Activated T-cell treated with anti-CD3 and anti-CD28 coated beads, Interleukin-2, amount 50 U/mL, for 72 hours (primary cell): ENCODE data around the gene DDIT4. TPM values are rescaled to one million over a fixed set of nuclear protein-coding genes. Genes with fewer than 3 reads are reported as not detected.
"Not testable (repeated sequence)": the region's sequence is repeated elsewhere in the genome, so short reads cannot be mapped to it uniquely, and the experiment has no call there.

Experiments used
- ATAC-seq, 2 donors: fragments of 150-1000 bp; cut with Tn5 transposase; replicated peaks in 1 of 2; 2 replicates each; pipeline ENCODE4 v1.10.0; 2021; ENCODE audit warnings: moderate library complexity in 2 of 2, mild to moderate bottlenecking in 1 of 2
- DNase-seq, 2 donors: peaks; one replicate each; pipeline ENCODE4 v3.0.0; 2021 to 2022; ENCODE audit warnings: mixed read lengths in 1 of 2
- H3K27ac Mint-ChIP-seq: one replicate; pipeline ENCODE4 v1.8.0; 2022; ENCODE audit warnings: mild to moderate bottlenecking, moderate library complexity, mixed read lengths
- H3K27me3 Mint-ChIP-seq: one replicate; pipeline ENCODE4 v1.8.0; 2022; ENCODE audit warnings: low read depth, mixed read lengths
- H3K36me3 Mint-ChIP-seq, 2 donors: one replicate each; pipeline ENCODE4 v1.8.0; 2022; ENCODE audit warnings: mixed read lengths in 2 of 2, mild to moderate bottlenecking in 1 of 2; ENCODE audit not compliant: insufficient read depth in 2 of 2
- H3K4me1 Mint-ChIP-seq: one replicate; pipeline ENCODE4 v1.8.0; 2022; ENCODE audit warnings: low read depth, mixed read lengths
- H3K4me3 Mint-ChIP-seq, 2 donors: one replicate each; pipeline ENCODE4 v1.8.0; 2022; ENCODE audit warnings: mild to moderate bottlenecking in 2 of 2, mixed read lengths in 2 of 2, moderate library complexity in 2 of 2
- H3K9me3 Mint-ChIP-seq, 2 donors: one replicate each; pipeline ENCODE4 v1.8.0; 2022; ENCODE audit warnings: mixed read lengths in 2 of 2
- total RNA-seq, 2 donors: library from RNA; stranded (reverse); gene quantifications; one replicate each; pipeline ENCODE4 v1.2.3, GENCODE V29; 2022

The DDIT4 gene, protein sequence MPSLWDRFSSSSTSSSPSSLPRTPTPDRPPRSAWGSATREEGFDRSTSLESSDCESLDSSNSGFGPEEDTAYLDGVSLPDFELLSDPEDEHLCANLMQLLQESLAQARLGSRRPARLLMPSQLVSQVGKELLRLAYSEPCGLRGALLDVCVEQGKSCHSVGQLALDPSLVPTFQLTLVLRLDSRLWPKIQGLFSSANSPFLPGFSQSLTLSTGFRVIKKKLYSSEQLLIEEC
- 1,000 to 10,000 TPM; 1,119 to 1,202 TPM for total RNA-seq

GRCh38 chr10:72273410-72274212 is at the start of gene DDIT4:
Gene DDIT4 (plus strand): TSS chr10:72273924. CDS start chr10:72274217, 293 bp downstream.
- H3K36me3 Mint-ChIP-seq = peaks cover 27 to 28% of the 10 kb centered on the region in 2 donors
- no peaks in the 10 kb centered on the region for H3K27me3 Mint-ChIP-seq
- H3K27ac Mint-ChIP-seq = peak within 1 kb of the TSS; percentile 98
- peak; percentile 99 for DNase-seq
- peak within 1 kb of the TSS; percentile 90 to 96 for H3K4me3 Mint-ChIP-seq
- ATAC-seq = peak; percentile 82 to 84
- H3K9me3 Mint-ChIP-seq = no peaks in the 10 kb centered on the region
- peaks cover 59% of the 10 kb centered on the region for H3K4me1 Mint-ChIP-seq

GRCh38 chr10:72224191-72224590 is 49.5 kb upstream of the DDIT4 start:
- H3K4me1 Mint-ChIP-seq = peaks cover 59% of the 10 kb centered on the region
- H3K27ac Mint-ChIP-seq = peak overlapping the region; percentile 96
- H3K36me3 Mint-ChIP-seq = peaks cover 3 to 21% of the 10 kb centered on the region in 2 donors
- H3K27me3 Mint-ChIP-seq, H3K9me3 Mint-ChIP-seq, ATAC-seq, DNase-seq: not testable (repeated sequence)
- H3K4me3 Mint-ChIP-seq = peak overlapping the region; percentile 70 to 84

GRCh38 chr10:72226418-72227027 is 47.2 kb upstream of the DDIT4 start:
- H3K4me3 Mint-ChIP-seq = peak overlapping the region in 1 of 2 donors; percentile 51
- peak overlapping the region; percentile 94 for H3K27ac Mint-ChIP-seq
- H3K4me1 Mint-ChIP-seq = peaks cover 53% of the 10 kb centered on the region
- no peaks in the 10 kb centered on the region for H3K27me3 Mint-ChIP-seq
- DNase-seq (no peak), ATAC-seq (peak in 1 of 2 donors; percentile 56)
- no peaks in the 10 kb centered on the region for H3K9me3 Mint-ChIP-seq
- H3K36me3 Mint-ChIP-seq = peaks cover 5 to 20% of the 10 kb centered on the region in 2 donors

DNA sequence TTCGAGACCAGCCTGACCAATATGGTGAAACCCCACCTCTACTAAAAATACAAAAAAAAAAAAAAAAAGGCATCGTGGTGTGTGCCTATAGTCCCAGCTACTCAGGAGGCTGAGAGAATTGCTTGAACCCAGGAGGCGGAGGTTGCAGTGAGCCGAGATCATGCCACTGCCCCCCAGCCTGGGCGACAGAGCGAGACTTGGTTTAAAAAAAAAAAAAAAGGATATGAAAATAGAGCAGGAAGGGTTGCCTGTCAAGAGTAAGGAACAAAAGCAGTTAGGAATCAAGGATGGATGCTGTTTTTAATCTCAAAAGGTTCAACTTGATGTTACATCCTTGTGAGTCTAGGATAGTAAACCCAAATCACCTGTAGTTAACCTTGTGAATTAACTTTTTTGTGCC is 45.9 kb upstream of the DDIT4 start:
- Mint-ChIP-seq H3K4me3 (no peak overlapping the region), H3K27me3 (no peaks in the 10 kb centered on the region), H3K9me3 (no peaks in the 10 kb centered on the region), H3K27ac (peak overlapping the region; percentile 75), H3K4me1 (peaks cover 44% of the 10 kb centered on the region), H3K36me3 (peaks cover 5 to 21% of the 10 kb centered on the region in 2 donors)
- ATAC-seq = no peak
- no peak for DNase-seq

DNA sequence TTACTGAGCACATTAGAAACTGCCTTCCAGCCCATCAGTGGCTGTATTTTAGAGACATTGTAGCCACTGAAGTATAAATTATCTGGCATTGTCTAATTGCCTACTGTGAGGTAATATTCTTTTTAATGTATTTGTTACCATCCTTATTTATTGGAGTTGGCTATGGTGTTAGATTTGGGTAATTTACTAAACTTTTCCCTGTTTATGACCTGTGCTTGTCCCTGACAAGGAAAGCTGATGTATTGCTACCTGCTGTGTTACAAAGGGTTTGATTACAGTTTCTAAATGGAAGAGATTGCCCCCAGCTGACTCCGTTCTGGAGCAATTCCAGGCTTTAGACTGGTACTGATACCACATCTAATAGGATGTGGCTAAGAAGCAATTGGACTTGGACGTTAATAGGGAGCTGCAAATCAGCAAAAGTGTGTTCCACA is 45.4 kb upstream of the DDIT4 start:
- peaks cover 39% of the 10 kb centered on the region for H3K4me1 Mint-ChIP-seq
- peak overlapping the region; percentile 63 for H3K27ac Mint-ChIP-seq
- H3K36me3 Mint-ChIP-seq = peaks cover 5 to 25% of the 10 kb centered on the region in 2 donors
- no peaks in the 10 kb centered on the region for H3K9me3 Mint-ChIP-seq
- ATAC-seq = no peak
- no peak for DNase-seq
- H3K4me3 Mint-ChIP-seq = peak overlapping the region in 1 of 2 donors; percentile 25
- H3K27me3 Mint-ChIP-seq = no peaks in the 10 kb centered on the region

DNA sequence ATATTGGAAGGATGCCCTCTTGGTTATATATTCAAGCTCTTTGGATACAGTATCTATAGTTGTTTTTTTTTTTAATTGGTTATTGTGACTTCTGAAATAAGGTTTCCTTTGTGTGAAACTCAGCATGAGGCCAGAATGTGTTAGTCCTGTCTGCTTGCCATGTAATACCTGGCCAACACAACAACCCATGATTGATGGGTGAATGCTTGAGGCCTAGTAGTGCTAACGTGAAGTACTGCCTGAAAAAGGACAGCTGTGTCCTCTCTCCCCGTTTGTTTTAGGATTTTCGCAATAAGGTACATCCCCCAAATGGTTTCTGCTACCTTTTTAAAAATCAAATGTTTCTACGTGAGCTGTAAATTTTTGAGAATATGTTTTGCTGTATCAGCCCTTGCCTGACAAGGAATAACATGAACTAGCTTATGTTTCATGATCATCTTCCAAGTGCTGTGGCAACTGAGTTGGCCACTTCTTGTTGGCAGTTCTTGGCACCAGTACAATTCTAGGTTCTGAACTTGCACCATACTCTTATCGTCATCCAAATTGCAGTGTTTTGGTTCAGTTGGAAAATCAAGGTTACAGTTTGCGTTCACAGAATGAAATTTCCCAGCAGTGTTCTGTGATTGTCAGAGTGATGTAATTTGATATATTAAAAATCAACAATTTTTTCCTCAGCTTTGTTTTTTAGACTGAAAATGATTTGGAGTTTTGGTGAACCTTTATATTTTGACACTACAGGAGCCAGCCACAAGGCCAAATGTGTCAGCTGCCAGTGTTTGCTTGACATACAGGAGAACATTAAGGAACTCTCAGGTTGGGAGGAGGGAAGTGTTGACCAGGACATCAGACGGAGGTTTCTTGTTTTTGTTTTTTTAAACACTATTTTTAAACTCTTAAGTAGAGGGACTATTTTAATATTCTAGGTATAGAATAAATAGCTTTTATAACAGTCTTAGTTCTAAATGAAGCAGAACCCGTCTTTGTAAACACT is 44.2 kb upstream of the DDIT4 start:
- DNase-seq = no peak
- H3K9me3 Mint-ChIP-seq = no peaks in the 10 kb centered on the region
- no peak for ATAC-seq
- H3K36me3 Mint-ChIP-seq = peaks cover 5 to 22% of the 10 kb centered on the region in 2 donors
- H3K4me1 Mint-ChIP-seq = peaks cover 30% of the 10 kb centered on the region
- no peaks in the 10 kb centered on the region for H3K27me3 Mint-ChIP-seq
- peak overlapping the region; percentile 95 for H3K27ac Mint-ChIP-seq
- peak overlapping the region in 1 of 2 donors; percentile 30 for H3K4me3 Mint-ChIP-seq

GRCh38 chr10:72233621-72234020 is 40.1 kb upstream of the DDIT4 start:
- DNase-seq (no peak), ATAC-seq (no peak)
- Mint-ChIP-seq H3K36me3 (peaks cover 4 to 26% of the 10 kb centered on the region in 2 donors), H3K27me3 (no peaks in the 10 kb centered on the region), H3K4me3 (no peak overlapping the region), H3K27ac (no peak overlapping the region), H3K4me1 (peaks cover 22% of the 10 kb centered on the region), H3K9me3 (no peaks in the 10 kb centered on the region)

- no peaks in the 10 kb centered on the region for H3K9me3 Mint-ChIP-seq
- no peak overlapping the region for H3K27ac Mint-ChIP-seq
- ATAC-seq = no peak
- no peak overlapping the region for H3K4me3 Mint-ChIP-seq
- peaks cover 23% of the 10 kb centered on the region for H3K4me1 Mint-ChIP-seq
- H3K27me3 Mint-ChIP-seq = no peaks in the 10 kb centered on the region
- DNase-seq = no peak
- H3K36me3 Mint-ChIP-seq = peaks cover 4 to 26% of the 10 kb centered on the region in 2 donors
Measured at GRCh38 chr10:72234560-72235095, 39.1 kb upstream of the DDIT4 start.

DNA sequence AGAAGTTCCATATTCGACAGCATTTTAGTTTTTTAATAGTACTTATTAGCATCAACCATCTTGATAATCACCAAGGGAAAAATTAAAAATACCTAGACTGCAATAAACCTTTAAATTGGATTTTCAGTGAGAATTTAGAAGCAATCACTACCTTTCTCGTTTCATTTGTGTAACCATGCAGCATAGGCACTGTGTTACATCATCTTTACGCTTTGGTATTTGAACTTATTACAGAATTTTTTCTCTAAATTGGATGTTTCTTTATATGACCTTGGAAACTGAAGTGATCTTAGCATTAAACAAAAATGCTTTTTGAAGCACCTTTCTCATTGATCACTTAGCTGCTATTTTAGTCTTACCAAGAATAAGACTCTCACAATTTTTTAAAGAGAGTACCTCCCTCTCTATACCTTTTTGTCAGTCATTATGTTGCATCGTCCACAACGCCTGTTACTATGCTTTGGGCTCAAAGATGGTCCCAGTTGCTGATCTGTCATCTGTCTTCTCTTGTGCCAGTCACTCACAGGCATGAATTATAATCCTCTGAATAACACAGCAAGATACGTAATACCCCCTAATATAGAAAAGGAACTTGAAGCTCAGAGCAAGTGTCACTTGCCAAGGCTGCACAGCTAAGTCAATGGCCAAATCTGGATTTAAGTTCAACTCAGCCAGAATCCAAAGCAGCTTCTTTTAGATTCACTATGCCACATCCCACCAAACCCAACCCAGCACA is 38.0 kb upstream of the DDIT4 start:
- H3K9me3 Mint-ChIP-seq = no peaks in the 10 kb centered on the region
- peaks cover 25% of the 10 kb centered on the region for H3K4me1 Mint-ChIP-seq
- no peaks in the 10 kb centered on the region for H3K27me3 Mint-ChIP-seq
- peaks cover 4 to 26% of the 10 kb centered on the region in 2 donors for H3K36me3 Mint-ChIP-seq
- no peak overlapping the region for H3K4me3 Mint-ChIP-seq
- DNase-seq (no peak), ATAC-seq (no peak)
- H3K27ac Mint-ChIP-seq = peak overlapping the region; percentile 72

- DNase-seq = no peak
- H3K27ac Mint-ChIP-seq = no peak overlapping the region
- no peak overlapping the region for H3K4me3 Mint-ChIP-seq
- peaks cover 47% of the 10 kb centered on the region for H3K4me1 Mint-ChIP-seq
- peaks cover 2 to 14% of the 10 kb centered on the region in 2 donors for H3K36me3 Mint-ChIP-seq
- no peaks in the 10 kb centered on the region for H3K27me3 Mint-ChIP-seq
- H3K9me3 Mint-ChIP-seq = no peaks in the 10 kb centered on the region
- no peak for ATAC-seq
Measured at GRCh38 chr10:72238392-72239175, 35.1 kb upstream of the DDIT4 start.

DNA sequence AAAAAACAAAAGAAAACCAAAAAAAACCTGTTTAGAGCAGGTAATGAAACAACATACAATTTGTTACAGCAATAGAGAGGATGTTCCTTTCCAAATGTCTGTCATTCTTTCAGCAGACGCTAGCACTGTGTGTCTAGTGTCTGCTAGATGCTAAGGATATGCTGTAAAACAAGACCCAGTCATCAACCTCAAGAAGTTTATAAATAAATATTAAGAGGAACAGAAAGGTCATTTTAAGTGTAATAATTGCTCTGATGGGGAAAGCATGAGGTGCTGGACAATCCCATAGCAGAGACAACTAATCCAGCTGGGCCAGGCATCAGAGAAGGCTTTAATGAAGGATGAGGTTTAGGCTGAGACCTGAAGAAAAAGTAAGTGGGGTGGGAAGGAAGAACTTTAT is 34.3 kb upstream of the DDIT4 start:
- DNase-seq = no peak

More for the DNA sequence above, 34.3 kb upstream of the DDIT4 start:
- no peak overlapping the region for H3K4me3 Mint-ChIP-seq
- H3K27me3 Mint-ChIP-seq = no peaks in the 10 kb centered on the region
- ATAC-seq = no peak
- peaks cover 55% of the 10 kb centered on the region for H3K4me1 Mint-ChIP-seq
- no peaks in the 10 kb centered on the region for H3K9me3 Mint-ChIP-seq
- H3K36me3 Mint-ChIP-seq = peaks cover 2 to 13% of the 10 kb centered on the region in 2 donors
- no peak overlapping the region for H3K27ac Mint-ChIP-seq
